Breast epithelium (tissue), 3 donors: ENCODE results near the gene GNAT2.

Source experiments
- CTCF ChIP-seq, 3 donors: fragments of 450-650 bp; IDR thresholded peaks; one replicate each; pipeline ENCODE4 v1.5.1; 2016 to 2017; ENCODE audit warnings: antibody characterized with exemption in 3 of 3, mild to moderate bottlenecking in 3 of 3, moderate library complexity in 3 of 3
- POLR2A ChIP-seq: fragments of 450-650 bp; IDR thresholded peaks from one replicate; pipeline ENCODE4 v1.6.1; 2016; ENCODE audit warnings: antibody characterized with exemption, mild to moderate bottlenecking, moderate library complexity

- TF ChIP-seq CTCF (IDR thresholded peaks at IDR 0.05) (no peak), POLR2A (no peak)
These were observed 8.4 kb upstream of the GNAT2 start for GRCh38 chr1:109627692-109628399.
